HG03097 (cell line): ENCODE measurements around the gene DNM2.

ENCODE experiments used
- ATAC-seq: cut with Tn5 transposase; IDR thresholded peaks from one replicate; pipeline ENCODE4 v1.9.1; 2021; ENCODE audit not compliant: unreplicated experiment, low FRiP score

DNM2 gene

DNA sequence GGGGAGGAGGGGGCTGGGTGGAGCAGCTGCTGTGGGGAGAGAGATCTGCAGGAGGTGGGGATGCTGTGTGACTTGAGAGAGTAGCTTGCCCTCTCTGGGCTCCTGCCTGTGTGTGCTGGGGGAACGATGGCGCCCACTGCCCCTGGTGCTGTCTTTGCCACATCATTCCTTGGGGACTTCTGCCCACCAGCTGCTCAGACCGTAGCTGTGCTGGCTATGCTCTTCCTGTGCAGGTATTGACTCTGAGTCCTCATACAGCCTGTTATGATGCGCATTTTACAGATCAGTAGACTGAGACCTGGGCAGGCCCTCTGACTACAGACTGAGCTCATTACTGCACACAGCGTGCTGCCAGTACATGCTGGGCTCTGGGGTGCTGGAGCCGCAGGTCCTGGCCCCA, 51.1 kb downstream of the DNM2 start:
- no peak for ATAC-seq

DNA sequence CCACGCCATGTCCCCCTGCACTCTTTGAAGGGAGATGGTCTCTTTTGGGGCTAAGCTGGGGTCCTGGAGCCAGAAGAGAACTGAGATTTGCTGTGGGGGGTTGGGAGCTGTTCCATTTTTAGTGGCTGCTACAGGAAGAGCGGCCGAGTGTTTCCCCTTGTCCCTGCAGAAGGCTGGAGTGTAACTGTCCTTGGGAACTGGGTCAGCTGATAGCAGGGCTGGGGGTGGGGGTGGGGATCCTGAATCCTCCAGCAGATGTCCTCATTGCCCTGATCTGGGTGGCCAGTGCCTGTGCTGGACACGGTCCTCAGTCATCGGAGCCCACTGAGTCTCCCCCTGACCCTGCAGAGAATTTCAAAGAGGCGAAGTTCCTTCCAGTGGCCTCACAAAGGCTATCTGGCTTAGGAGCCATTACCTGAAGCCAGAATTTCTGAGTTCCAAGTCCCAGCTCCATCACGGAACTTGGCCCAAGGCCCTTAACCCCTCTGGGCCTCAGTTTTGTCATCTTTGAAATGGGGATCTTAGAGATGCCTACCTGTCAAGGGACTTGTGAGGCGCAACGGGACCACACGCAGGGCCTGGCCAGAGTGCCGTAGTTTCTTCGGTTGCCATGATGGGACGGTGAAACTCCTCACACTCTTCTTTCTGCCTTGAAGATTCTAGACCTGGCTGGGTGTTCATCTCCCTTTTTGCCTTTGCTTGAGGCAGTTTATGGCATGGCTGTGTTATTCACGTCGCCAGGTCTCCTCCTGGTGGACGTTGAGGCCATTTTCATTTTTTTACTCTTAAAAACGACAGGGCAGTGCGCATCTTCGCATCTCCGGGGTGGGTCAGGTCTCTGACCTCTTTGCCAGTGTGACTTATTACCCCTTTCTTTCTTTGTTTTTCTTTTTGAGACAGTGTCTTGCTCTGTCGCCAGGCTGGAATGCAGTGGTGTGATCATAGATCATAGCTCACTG, 51.9 kb downstream of the DNM2 start:
- no peak for ATAC-seq

GRCh38 chr19:10773969-10774368, 56.1 kb downstream of the DNM2 start:
- no peak for ATAC-seq

- ATAC-seq: no peak
Measured at GRCh38 chr19:10774893-10775292, 57.0 kb downstream of the DNM2 start.

- no peak for ATAC-seq
Measured at GRCh38 chr19:10776900-10777650, 59.2 kb downstream of the DNM2 start.

GRCh38 chr19:10780368-10780767, 62.5 kb downstream of the DNM2 start:
- ATAC-seq: no peak

DNA sequence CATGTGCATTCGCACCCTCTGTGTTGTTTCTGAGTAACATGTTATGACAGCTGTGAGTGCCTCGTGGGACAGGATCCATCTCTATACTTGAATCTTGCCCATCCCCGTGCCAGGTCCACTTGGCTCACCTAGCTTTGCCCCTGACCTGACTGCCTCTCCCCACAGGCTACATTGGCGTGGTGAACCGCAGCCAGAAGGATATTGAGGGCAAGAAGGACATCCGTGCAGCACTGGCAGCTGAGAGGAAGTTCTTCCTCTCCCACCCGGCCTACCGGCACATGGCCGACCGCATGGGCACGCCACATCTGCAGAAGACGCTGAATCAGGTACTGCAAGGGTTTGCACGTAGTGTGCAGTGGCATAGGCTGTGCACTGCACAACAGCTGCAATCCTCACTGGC, 64.9 kb downstream of the DNM2 start:
- ATAC-seq: no peak

- no peak for ATAC-seq
Measured at GRCh38 chr19:10784257-10784656, 66.4 kb downstream of the DNM2 start.

- no peak for ATAC-seq
Measured at GRCh38 chr19:10788146-10788545, 70.3 kb downstream of the DNM2 start.

DNA sequence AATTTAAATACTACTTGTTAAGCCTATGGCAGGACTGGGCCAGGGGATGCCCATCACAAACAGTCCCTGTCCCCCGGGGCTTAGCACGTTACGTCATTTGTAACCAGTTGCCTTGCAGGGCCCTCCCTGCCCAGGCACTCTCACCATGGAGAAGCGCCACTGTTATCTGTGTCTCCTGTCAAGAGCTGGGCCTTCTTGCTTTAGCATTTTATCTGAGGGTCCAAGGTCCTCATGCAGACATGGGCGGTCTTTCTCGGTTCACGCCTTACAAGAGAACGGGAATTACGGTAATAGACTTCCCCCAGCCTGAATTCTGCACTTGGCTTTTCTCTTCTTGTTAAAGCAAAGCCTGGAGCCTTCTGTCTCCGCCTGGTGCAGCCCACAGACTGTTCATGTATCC, 72.0 kb downstream of the DNM2 start:
- no peak for ATAC-seq

DNA sequence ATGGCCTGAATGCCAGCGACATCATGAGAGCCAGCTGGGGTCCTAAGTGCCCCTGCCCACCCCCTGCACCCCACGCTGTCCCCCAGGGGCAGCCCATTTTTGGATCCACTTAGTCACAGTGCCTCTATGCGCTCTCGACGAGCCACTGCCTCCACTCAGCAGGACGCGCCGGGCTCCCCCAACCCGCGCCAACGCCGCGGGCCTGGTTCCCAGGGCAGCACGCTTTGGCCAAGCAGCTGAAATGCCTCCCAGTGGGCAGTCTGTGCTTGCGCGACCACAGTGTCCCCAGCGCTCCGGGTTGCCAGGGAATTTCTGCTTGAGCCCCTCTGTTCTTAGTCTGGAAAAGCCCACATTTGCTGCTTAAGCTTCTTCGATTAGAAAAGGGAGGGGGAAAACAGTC, 78.8 kb downstream of the DNM2 start:
- ATAC-seq: no peak

DNA sequence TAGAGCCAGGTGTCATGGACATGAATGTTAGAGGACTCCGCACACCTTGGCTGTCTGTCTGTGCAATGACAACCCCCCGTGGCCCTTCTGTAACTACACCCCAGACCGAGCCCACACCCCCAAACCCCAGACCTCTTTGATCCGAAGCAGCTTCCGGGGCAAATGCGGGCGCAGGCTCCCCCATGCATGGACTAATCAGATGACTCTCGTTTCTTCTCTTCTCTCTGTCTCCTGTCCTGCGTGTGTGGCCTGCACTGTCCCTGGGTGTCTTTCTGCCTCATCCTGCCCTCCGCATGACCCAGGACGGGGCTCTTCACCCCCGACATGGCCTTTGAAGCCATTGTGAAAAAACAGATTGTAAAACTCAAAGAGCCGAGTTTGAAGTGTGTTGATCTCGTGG, 79.2 kb downstream of the DNM2 start:
- ATAC-seq: no peak

DNA sequence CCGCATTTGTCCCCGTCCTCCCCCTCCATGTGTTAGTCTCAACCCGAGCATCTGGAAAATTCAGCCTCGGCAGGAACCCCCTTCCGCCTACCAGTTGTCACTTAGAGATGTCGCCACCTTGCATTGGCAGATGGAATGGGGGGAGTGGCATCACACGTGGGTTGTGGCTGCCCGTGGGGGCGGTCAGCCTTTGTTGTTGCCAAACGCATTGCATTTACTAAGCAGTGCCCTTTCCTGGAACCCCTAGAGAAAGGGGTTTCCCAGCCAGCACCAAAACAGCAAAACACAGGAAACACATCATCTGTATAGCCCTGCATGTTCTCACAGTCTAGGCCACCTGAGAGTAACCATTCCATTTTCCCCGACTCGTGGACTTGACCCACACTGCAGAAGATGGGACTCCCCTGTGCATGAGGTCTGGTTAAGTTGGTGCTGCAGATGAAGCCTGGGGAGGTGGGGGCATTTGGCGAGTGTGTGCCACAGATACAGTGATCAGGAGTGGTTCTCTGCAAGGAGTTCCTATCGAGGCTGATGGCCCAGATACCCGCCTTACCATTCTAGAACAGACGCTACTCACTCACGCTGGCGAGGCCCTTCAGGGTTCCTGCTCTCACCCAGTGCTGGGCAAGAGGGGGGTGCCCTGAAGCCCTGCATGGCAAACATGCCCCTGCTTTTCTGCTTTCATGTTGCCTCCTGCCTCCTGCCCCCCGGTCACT, 79.8 kb downstream of the DNM2 start:
- ATAC-seq: no peak

- ATAC-seq: no peak
Measured at GRCh38 chr19:10800488-10800887, 82.6 kb downstream of the DNM2 start.

- no peak for ATAC-seq
Measured at GRCh38 chr19:10802479-10802878, 84.6 kb downstream of the DNM2 start.

- no peak for ATAC-seq
Measured at GRCh38 chr19:10803252-10803651, 85.4 kb downstream of the DNM2 start.

GRCh38 chr19:10805065-10805757, 87.3 kb downstream of the DNM2 start:
- ATAC-seq: no peak

DNA sequence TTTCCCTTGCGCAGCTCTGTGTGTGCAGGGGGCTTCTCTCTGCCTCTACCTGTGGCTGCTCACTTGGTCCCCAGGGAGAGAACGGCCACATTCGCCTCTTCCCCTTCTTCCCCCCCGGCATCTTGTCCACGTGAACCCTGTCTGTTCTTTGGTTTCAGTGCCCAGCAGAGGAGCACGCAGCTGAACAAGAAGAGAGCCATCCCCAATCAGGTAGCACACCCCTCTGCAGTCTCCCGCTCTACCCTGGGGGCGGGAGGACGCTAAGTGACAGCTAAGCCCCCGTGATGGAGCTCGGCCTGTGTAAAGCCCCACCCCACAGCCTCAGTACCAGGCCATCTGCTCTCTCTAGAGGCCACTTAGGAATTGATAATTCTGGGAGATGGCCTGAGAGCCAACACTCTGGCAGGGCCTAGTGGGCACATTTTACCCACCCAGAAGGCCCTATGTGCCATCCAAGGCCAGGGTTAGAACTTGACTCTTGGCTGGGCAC, 87.9 kb downstream of the DNM2 start:
- no peak for ATAC-seq

- no peak for ATAC-seq
Measured at GRCh38 chr19:10808937-10809649, 91.2 kb downstream of the DNM2 start.
